Fibroblast of skin of left biceps (primary cell): Measurements from ENCODE around the gene MOB3B.
"Not testable (repeated sequence)": the region's sequence is repeated elsewhere in the genome, so short reads cannot be mapped to it uniquely, and the experiment has no call there.

Experiments used
- DNase-seq, 2 experiments: peaks; one replicate each; pipeline ENCODE4 v3.0.0-alpha.2; 2013; ENCODE audit warnings: low read depth in 2 of 2

MOB3B gene

DNA sequence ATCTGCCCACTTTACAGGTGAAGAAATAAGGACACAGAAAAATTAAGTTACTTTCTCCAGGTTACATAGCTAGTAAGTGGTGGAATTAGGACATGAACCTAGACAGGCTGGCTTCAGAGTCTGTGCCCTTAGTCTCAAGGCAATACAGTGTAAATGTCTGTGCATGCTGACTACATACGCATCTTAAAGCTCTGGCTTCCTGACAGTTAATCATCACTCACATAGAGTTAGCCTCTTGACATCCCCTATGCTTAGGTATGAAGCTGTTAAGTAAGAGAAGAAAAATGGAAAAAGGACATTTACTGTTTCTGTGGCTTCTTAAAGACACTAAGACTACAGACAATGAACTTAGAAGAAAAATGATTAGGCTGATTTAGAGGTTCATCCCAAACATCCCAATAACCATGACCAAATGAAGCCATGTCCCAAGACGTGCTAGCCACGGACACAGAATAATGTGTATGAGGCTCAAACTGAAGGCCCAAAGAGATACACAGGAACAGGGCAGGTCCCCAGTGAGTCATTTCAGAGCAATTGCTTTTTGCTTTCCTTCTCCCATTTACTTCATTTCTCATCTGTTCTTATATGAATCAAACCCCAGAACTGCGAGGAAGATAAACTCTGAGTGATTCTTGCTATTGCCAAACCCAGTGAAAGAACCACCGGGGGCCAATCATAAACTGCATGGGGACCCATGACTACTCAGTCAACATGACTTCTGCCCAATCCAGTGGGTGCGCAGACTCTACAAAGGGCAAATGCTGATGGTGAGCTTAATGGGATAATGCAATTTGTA is 105.5 kb downstream of the MOB3B start:
- no peak for DNase-seq

DNA sequence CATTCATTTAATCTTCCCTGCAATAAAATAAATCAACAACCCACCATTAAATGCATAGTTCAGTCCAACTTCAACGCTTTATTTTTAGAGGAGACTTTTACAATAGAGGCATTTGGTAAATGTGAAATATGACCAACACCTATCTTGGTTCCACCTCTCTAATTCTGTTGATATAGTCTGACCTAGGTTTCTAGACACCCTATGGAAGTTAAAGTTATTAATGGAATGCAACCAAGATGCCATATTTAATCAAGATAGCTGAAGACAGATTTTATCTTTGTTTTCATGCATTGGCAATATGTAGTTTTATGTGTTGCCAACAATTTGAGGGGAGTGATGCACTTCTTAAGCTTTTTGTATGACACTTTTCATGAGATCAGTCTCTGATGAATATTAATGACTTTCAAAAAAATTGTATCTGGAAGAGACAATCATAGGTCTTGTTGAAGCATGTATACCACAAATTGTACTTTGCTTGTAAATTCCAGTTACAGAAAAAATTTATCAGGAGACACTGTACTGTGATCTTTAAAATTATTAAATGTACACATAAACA is 107.3 kb downstream of the MOB3B start:
- DNase-seq: no peak

DNA sequence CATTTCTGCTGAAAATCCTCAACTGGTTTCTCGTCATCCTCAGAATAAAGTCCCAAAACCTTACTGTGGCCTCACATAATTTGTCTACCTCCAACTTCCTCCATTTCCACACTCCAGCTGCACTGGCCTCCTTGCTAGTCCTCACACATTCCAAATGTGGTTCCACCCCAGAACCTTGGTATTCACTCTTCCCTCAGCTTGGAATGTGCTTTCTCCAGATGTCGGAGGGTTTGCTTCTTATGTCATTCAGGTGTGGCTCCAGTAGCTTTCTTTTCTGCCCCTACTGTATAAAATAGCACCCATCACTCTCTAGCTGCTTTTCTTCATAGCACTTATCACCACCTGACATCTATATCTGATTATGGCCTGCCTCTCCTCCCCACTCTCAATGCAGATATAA is 108.0 kb downstream of the MOB3B start:
- DNase-seq: no peak

DNA sequence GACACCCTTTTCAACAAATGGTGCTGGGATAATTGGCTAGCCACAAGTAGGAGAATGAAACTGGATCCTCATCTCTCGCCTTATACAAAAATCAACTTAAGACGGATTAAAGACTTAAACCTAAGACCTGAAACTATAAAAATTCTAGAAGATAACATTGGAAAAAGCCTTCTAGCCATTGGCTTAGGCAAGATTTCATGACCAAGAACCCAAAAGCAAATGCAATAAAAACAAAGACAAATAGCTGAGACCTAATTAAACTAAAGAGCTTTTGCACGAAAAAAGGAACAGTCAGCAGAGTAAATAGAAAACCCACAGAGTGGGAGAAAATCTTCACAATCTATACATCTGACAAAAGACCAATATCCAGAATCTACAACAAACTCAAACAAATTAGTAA is 110.1 kb downstream of the MOB3B start:
- DNase-seq: not testable (repeated sequence)

DNA sequence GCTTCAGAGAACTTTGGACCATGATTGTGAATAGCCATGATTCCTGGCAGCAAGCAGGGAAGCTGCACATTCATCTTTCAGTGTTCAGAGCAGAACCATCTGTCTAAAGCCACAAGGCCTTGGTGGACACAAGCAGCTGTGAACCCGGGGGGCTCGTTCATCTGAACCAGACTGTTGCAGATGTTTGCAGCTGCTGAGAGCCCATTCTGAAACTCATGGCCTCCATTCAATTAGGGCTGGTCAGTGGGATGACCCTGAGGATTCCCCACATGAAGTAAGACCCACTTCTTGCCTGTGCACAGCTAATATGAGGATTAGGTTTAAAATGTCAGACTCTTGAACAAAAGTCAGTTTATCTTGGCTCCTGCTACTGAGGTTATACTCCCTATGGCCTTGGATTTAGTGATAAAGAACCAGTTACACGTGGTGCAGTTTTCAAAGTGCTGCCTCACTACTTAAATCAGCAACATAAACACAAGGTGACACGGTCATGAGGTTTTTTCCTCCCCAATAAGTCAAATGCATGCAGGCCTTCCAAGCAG is 115.3 kb downstream of the MOB3B start:
- no peak for DNase-seq

DNA sequence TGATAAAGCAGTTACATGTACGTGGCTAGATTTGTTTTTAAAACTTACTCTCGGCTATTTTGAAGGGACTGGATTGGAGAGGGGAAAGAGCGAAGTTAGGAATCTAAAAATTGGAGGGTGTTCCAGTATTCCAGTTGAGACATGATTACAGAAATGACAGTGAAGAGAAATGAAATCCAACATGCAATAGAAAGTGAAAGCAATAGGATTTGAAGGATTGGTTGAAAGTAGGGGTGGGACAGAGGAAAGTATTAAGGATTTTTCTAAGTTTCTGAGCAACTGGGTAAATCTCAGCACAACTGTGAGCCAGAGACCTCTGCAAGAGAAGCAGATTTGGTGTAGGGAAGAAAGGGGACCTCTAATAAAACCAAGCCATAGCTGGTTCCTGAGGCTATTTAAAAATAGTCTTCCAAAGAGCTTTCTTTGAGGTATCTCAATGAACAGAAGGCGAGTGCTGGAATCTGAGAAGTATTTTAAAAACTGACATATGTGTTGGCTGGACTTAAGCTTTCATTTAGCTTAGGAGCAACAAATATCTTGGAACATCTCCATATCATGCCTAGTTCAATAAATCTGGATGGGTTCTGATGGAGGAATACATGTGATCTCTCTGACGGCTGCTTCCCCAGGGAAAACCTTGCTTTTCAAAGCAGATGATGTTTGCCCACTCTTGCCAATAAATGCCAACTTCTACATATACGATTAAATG is 115.9 kb downstream of the MOB3B start:
- DNase-seq: no peak

DNA sequence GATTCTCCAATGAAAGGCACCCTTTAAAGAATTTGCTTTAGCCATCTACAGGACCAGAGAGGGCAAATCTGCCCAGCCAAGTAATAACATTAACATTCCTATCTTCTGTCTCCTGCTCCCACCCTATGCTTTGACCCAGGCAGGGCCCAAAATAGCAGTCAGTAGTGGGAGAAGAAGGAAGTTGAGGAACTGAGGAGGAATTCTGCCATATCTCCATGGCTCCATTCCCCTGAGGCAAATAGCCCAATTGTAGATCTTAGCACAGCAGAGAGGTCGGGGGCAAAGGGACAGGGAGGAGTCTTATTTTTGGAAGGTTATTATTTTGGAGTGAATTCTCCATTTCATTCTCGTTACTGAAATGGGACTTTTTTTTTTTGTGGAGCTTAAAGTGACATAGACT is 116.7 kb downstream of the MOB3B start:
- DNase-seq: no peak

DNA sequence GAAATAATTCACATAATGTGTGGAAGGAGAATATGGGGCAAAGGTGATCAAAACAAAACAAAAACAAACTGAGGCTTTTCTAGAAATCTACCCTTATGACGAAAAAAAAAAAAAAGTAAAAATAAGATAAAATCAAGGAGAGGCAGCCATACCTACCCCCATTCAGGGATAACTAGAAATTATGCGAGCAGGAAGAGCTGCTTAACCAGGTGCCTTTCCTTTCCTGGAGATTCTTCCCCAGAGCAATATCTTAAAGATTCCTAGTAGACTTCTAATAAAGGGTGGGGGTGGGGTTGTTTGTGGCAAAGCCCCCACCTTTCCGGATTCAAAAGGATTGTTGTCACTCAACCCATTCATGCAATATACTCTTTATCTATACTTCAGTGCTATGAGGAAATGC is 117.5 kb downstream of the MOB3B start:
- no peak for DNase-seq

DNA sequence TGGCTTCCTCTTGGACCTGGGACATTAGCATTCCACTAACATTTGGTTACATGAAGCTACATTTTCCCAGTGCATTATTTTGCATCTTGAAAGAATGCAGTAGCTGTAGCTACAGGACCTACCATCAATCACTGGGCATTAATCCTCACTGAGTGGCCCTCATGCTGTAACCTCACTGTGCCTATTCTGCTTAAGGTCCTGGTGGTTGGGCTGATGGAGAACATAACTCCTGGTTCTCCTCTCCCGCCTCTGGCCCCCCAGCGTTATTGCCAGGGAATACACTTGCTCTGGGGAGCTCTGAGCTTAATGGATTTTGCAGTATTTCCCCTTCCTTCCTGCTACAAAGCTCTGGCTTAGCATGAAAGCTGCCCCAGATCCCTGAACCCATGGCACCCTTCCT is 121.1 kb downstream of the MOB3B start:
- no peak for DNase-seq

DNA sequence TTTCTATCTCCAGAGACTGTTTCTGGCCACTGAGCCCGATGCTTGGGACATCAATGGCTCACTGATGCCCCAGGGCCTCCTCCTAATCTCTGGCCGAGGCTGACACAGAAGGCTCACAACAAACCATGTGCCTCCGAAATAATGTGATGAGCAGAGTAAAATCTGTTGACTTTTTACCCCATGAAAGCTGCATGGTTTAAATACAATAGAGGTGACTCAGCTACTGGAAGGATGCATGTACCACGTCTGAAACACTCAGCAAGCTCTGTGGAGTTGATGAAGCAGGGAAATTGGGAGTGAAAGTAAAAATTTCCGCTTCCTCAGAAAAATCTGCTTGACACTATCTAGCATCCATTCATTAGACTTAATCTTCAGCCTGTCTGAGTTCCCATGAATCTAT is 121.6 kb downstream of the MOB3B start:
- DNase-seq: peak; percentile 19 to 21

DNA sequence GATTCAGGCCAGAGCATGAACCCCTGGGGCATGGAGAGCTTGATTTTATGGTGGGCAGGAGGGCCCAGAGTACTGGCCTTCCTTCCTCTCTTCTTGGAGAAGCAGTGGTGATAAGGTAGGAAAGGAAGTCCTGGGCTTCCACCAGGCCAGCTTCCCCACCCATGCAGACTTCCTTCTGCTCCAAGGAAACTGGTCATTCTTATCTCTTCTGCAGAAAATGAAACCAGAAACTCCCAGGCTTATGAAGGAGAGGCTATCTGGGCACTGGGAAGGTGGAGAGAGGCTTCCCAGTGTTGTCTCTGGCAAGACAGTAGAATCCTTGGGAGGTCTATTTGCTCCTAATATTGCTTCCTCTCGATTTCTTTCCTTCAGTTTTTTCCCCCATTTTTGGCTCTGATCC is 122.1 kb downstream of the MOB3B start:
- DNase-seq: no peak

DNA sequence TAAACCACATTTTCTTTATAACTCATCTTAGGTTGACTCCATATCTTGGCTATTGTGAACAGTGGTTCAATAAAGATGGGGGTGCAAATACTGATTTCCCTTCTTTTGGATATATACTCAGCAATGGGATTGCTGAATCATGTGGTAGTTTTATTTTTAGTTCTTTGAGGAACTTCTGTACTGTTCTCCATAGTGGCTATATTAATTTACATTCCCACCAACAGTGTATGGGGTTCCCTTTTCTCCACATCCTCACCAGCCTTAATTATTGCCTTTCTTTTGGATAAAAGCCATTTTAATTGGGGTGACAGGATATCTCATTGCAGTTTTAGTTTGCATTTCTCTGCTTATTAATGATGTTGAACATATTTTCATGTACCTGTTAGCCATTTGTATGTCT is 125.0 kb downstream of the MOB3B start:
- DNase-seq: no peak

DNA sequence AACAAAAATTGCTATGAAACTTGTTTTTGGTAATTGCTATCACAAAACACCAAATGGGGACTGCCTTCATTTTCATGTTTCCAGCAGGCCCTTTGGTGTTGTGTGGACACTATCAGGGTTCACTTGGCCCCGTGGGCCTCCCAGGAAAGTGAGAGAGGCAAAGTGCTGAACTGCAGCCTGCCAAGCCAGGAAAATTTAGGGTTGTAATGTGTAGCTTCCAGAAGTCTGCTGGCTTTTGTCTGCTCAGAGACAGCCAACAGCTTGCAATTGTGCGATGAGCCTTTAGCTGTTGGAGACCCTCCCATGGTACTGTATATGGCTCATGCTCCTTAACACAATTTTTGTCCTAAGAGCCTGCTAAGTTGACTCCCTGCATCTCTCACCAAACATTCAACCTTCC is 127.0 kb downstream of the MOB3B start:
- no peak for DNase-seq

DNA sequence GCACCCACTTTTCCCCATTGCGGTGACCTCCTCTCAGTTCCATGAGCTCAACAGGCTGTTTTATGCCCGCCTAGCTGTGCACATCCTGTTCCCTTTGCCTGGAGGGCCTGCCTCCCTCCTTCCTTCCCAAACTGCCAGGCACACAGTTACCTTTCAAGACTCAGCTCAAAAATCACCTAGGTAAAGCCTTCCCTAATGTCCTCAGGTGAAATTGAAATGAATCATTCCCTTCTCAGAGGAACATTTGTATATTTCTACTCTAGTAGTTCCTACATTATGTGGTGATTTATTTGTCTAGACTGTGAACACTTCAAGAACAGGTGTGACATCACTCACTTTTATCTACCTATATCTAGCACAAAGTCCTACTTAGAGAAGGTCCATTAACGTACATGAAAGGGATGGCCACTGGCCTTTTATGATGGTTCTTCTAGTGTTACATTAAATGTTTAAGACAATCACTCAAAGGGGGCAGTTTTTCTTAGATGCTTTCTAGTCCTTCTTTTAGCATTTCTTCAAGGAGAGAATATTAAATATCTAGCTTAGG is 129.2 kb downstream of the MOB3B start:
- DNase-seq: no peak

DNA sequence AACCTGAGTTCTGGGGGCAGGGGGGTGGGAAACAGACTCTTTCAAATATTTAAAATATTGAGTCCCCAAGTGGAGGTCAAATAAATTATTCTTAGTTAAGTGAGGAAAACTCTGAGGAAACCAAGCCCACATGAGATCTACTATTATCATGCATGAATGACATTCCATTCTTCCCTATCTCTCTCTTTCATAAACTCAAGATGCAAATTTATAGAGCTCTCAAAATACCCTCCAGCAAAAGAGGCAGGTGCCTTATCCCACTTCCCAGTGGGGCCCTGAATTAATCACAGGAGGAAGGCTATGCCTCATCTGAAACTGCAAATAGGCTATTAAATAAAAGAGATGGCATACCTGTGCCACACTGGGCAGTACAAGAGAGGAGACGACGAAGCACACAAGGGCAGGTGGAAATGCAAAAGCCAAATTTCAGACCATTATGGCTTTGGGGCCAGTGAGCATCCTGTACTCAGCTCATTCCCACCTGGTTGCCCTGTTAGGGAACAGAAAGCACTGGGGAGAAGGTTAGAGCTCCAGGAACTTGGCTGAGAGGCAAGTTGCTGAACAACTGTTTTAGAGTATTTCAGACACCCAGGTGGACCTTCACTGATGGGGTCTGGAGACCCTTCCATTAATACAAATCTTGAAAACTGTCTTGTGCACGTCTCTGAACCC is 130.5 kb downstream of the MOB3B start:
- DNase-seq: no peak

DNA sequence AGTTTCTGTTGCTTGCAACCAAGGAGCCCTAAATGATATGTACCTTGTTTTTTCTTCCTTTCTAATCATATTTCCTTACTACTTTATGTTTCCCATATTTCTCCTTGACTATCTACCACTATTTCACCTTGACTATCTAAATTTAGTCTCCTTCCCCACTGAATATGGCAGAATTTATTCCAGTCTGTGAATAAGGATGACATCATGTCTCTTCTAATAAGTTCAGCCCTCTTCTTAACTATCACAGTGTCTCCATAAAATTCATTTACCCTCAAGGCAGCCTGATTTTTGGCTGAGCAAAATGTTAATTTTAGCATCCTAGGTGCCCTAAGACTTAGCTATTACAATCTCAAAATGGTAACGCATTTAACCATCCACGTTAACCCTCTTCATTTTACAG is 133.1 kb downstream of the MOB3B start:
- DNase-seq: no peak

DNA sequence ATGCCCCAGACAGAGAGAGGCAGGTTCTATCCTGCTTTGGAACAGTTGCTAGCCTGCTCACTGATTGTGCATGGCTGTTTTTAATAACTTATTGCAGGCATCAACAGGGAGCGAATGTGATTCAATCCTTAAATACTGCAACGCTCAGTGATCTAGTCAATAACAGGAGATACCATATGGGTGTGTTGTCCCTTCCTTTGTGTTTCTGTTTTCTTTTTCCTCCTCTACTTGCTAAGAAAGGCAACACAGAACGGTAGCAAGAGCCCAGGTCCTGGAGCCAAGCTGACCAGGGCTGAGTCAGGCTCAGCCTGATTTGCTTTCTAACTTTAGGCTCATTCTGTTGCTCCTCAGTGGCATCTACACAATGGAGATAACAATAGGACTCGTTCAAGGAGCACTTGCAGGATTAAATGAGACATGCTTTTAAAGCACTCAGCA is 134.1 kb downstream of the MOB3B start:
- DNase-seq: no peak

DNA sequence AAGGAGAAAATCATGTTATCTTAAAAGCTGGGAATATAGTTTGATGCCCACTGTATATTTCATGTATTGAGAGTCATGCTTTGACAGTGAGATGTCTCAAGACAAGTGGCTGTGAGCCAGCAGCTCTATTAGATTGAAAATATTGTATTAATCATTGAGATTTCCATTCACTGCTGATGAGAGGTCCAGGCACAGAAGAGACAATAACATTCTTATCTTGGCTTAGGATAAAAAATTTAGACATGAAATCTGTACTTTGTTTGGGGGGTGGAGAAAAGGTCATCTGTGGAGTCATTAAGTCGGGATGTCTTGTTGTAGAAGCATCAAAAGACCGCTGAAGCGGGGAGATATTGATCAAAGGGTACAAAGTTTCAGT is 134.8 kb downstream of the MOB3B start:
- DNase-seq: no peak

DNA sequence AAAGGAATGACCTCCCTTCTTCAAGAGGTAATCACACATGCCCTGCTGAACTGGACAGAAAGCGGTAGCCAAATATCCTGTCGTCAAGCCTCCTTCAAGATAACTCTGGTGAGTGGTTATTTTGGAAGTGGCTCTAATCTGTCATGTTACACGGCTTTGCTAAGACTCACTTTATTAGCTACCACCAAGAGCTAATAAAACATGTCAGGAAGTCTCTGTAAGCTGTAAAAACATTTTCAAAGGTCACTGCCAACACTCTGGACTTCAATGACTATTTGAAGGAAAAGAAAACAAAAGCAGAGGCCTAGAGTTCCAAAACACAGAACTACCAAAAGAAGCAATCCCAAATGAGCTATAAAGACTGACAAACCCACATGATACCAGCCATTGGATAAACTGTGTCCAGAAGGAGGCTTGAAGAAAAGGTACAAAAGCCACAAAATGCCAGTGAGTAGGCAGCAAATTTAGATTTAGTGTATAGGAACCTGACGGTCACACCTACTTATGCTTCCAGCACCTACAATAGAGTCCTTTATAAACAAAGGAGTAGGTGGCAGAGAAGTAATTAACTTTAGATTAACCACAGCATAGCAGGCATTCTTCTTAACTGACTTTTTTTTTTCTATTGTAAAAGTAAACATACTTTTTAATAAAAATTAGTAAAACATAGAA is 135.3 kb downstream of the MOB3B start:
- DNase-seq: no peak

DNA sequence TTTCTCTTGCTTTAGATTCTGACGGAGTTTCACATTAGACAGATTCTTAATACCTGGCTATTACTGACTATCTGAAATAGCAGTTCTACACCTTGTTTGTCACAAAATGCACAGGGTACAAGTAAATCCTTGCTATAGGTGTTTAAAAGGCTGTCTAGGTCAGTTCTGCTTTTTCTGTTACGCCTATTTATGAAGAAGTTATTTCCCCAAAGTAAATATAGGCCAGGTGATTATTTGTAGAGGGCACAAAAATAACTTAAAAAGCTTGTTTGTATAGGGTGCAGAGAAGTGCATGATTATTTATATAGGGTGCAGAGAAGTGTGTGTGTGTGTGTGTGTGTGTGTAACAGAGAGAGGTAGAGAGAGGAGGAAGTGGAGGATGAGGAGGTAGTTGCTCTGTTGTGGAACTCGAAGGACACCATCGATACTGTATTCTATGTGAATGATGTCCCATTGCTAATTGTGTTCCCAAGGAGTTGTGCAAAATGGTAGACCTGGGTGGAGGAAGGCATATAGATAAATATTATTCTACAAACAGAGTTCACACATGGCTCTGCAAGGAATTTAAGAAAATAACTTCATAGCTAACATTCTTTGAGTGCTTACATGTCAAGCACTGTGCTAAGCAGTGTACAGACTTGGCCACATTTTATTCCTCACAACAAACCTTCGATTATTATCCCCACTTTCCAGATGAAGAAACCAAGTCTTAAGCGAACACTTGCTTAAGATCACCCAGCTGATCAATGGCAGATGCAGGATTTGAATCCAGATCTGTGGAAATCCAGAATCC is 136.4 kb downstream of the MOB3B start:
- DNase-seq: no peak

DNA sequence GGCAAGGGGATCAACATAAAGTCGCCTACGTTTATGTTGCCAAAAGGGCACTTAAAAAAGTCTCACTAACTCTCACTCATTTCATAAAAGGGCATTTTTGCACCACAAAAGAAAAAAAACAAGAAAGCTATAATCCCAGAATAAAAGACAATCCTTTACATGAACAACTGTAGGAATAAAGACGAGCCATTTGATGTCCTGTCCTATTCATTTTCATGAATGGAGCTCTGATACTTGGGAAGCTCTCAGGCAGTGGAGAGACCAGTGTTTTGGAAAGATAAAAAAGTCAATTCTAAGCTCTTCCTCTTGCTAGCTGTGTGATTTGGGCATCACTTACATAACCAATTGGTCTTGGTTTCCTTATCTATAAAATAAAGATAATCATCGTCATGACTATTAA is 137.2 kb downstream of the MOB3B start:
- no peak for DNase-seq
